ENCODE data around the gene MRAP2. TPM values are rescaled to one million over a fixed set of nuclear protein-coding genes. Genes with fewer than 3 reads are reported as not detected.
"Not testable (repeated sequence)": the region's sequence is repeated elsewhere in the genome, so short reads cannot be mapped to it uniquely, and the experiment has no call there.

Gene MRAP2
- polyA plus RNA-seq, 4 donors: 0.67 to 6.9 (median 1.5) TPM

DNA sequence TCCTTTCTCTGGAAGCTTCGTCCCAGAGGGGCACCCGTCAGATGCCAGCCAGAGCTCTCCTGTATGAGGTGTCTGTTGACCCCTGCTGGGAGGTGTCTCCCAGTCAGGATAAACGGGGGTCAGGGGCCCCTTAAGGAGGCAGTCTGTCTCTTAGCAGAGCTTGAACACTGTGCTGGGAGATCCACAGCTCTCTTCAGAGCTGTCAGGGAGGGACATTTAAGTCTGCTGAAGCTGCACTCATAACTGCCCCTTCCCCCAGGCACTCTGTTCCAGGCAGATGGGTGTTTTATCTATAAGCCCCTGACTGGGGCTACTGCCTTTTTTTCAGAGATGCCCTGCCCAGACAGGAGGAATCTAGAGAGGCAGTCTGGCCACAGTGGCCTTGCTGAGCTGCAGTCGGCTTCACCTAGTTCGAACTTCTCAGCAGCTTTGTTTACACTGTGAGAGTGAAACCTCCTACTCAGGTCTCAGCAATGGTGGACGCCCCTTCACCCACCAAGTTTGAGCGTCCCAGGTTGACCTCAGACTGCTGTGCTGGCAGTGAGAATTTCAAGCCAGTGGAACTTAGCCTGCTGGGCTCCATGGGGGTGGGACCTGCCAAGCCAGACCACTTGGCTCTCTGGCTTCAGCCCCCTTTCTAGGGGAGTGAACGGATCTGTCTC, 81.5 kb downstream of the MRAP2 start:
- DNase-seq; FAIRE-seq; H3K9me3 ChIP-seq (ENCODE audit: control insufficient read depth in 2 of 2, insufficient read depth in 1 of 2, low read depth in 1 of 2, low read length in 1 of 2); H3K4me3 ChIP-seq (ENCODE audit: low read depth in 1 of 3, low read length in 3 of 3); H3K27ac ChIP-seq (ENCODE audit: low read depth in 1 of 3, low read length in 2 of 3); H3K27me3 ChIP-seq (ENCODE audit: control insufficient read depth in 3 of 3, insufficient read depth in 3 of 3, low read length in 3 of 3); H3K4me1 ChIP-seq (ENCODE audit: control insufficient read depth in 3 of 3, insufficient read depth in 2 of 3, low read depth in 1 of 3, low read length in 2 of 3); H3K36me3 ChIP-seq (ENCODE audit: control insufficient read depth in 3 of 3, insufficient read depth in 2 of 3, low read depth in 1 of 3, low read length in 3 of 3): not testable (repeated sequence)
- WGBS, 3 donors: 61 to 79% (median 66%) methylated on average over 8 of the region's 8 CpGs

- peaks cover 0 to 2% (median 0%) of the 10 kb centered on the region in 3 donors for H3K36me3 ChIP-seq (ENCODE audit: control insufficient read depth in 3 of 3, insufficient read depth in 2 of 3, low read depth in 1 of 3, low read length in 3 of 3)
- no peak overlapping the region for H3K27ac ChIP-seq (ENCODE audit: low read depth in 1 of 3, low read length in 2 of 3)
- no peak overlapping the region for H3K4me3 ChIP-seq (ENCODE audit: low read depth in 1 of 3, low read length in 3 of 3)
- H3K27me3 ChIP-seq (ENCODE audit: control insufficient read depth in 3 of 3, insufficient read depth in 3 of 3, low read length in 3 of 3): no peaks in the 10 kb centered on the region
- WGBS, 3 donors: 84 to 89% (median 86%) methylated on average over 5 of the region's 5 CpGs
- DNase-seq (no peak), FAIRE-seq (no peak)
- H3K4me1 ChIP-seq (ENCODE audit: control insufficient read depth in 3 of 3, insufficient read depth in 2 of 3, low read depth in 1 of 3, low read length in 2 of 3): no peaks in the 10 kb centered on the region
- peaks cover 0 to 4% of the 10 kb centered on the region in 2 donors for H3K9me3 ChIP-seq (ENCODE audit: control insufficient read depth in 2 of 2, insufficient read depth in 1 of 2, low read depth in 1 of 2, low read length in 1 of 2)
Measured at GRCh38 chr6:84118191-84118590, 84.6 kb downstream of the MRAP2 start.

GRCh38 chr6:84119277-84119676, 85.7 kb downstream of the MRAP2 start:
- Histone ChIP-seq H3K4me3 (ENCODE audit: low read depth in 1 of 3, low read length in 3 of 3) (no peak overlapping the region), H3K27ac (ENCODE audit: low read depth in 1 of 3, low read length in 2 of 3) (no peak overlapping the region), H3K36me3 (ENCODE audit: control insufficient read depth in 3 of 3, insufficient read depth in 2 of 3, low read depth in 1 of 3, low read length in 3 of 3) (peaks cover 0 to 2% (median 0%) of the 10 kb centered on the region in 3 donors), H3K27me3 (ENCODE audit: control insufficient read depth in 3 of 3, insufficient read depth in 3 of 3, low read length in 3 of 3) (no peaks in the 10 kb centered on the region), H3K4me1 (ENCODE audit: control insufficient read depth in 3 of 3, insufficient read depth in 2 of 3, low read depth in 1 of 3, low read length in 2 of 3) (no peaks in the 10 kb centered on the region), H3K9me3 (ENCODE audit: control insufficient read depth in 2 of 2, insufficient read depth in 1 of 2, low read depth in 1 of 2, low read length in 1 of 2) (peaks cover 0 to 4% of the 10 kb centered on the region in 2 donors)
- DNase-seq: no peak
- no peak for FAIRE-seq

- no peaks in the 10 kb centered on the region for H3K9me3 ChIP-seq (ENCODE audit: control insufficient read depth in 2 of 2, insufficient read depth in 1 of 2, low read depth in 1 of 2, low read length in 1 of 2)
- DNase-seq (no peak), FAIRE-seq (no peak)
- H3K27ac ChIP-seq (ENCODE audit: low read depth in 1 of 3, low read length in 2 of 3): no peak overlapping the region
- 91 to 95% (median 92%) methylated on average over 2 of the region's 2 CpGs for WGBS, 3 donors
- no peaks in the 10 kb centered on the region for H3K4me1 ChIP-seq (ENCODE audit: control insufficient read depth in 3 of 3, insufficient read depth in 2 of 3, low read depth in 1 of 3, low read length in 2 of 3)
- no peaks in the 10 kb centered on the region for H3K27me3 ChIP-seq (ENCODE audit: control insufficient read depth in 3 of 3, insufficient read depth in 3 of 3, low read length in 3 of 3)
- no peak overlapping the region for H3K4me3 ChIP-seq (ENCODE audit: low read depth in 1 of 3, low read length in 3 of 3)
- peaks cover 0 to 4% (median 2%) of the 10 kb centered on the region in 3 donors for H3K36me3 ChIP-seq (ENCODE audit: control insufficient read depth in 3 of 3, insufficient read depth in 2 of 3, low read depth in 1 of 3, low read length in 3 of 3)
Measured at GRCh38 chr6:84123186-84123585, 89.6 kb downstream of the MRAP2 start.

GRCh38 chr6:84129588-84129987, 96.0 kb downstream of the MRAP2 start:
- peaks cover 0 to 16% of the 10 kb centered on the region in 2 donors for H3K9me3 ChIP-seq (ENCODE audit: control insufficient read depth in 2 of 2, insufficient read depth in 1 of 2, low read depth in 1 of 2, low read length in 1 of 2)
- not testable (repeated sequence) for H3K4me3 ChIP-seq (ENCODE audit: low read depth in 1 of 3, low read length in 3 of 3); H3K27me3 ChIP-seq (ENCODE audit: control insufficient read depth in 3 of 3, insufficient read depth in 3 of 3, low read length in 3 of 3); DNase-seq; H3K27ac ChIP-seq (ENCODE audit: low read depth in 1 of 3, low read length in 2 of 3); FAIRE-seq; H3K4me1 ChIP-seq (ENCODE audit: control insufficient read depth in 3 of 3, insufficient read depth in 2 of 3, low read depth in 1 of 3, low read length in 2 of 3)
- 94 to 97% (median 96%) methylated on average over 1 of the region's 1 CpG for WGBS, 3 donors
- H3K36me3 ChIP-seq (ENCODE audit: control insufficient read depth in 3 of 3, insufficient read depth in 2 of 3, low read depth in 1 of 3, low read length in 3 of 3): peaks cover 2 to 13% (median 4%) of the 10 kb centered on the region in 3 donors

- Histone ChIP-seq H3K9me3 (ENCODE audit: control insufficient read depth in 2 of 2, insufficient read depth in 1 of 2, low read depth in 1 of 2, low read length in 1 of 2) (peaks cover 0 to 17% of the 10 kb centered on the region in 2 donors), H3K36me3 (ENCODE audit: control insufficient read depth in 3 of 3, insufficient read depth in 2 of 3, low read depth in 1 of 3, low read length in 3 of 3) (peaks cover 0 to 24% (median 2%) of the 10 kb centered on the region in 3 donors)
- H3K27me3 ChIP-seq (ENCODE audit: control insufficient read depth in 3 of 3, insufficient read depth in 3 of 3, low read length in 3 of 3); H3K27ac ChIP-seq (ENCODE audit: low read depth in 1 of 3, low read length in 2 of 3); DNase-seq; H3K4me3 ChIP-seq (ENCODE audit: low read depth in 1 of 3, low read length in 3 of 3); FAIRE-seq; H3K4me1 ChIP-seq (ENCODE audit: control insufficient read depth in 3 of 3, insufficient read depth in 2 of 3, low read depth in 1 of 3, low read length in 2 of 3): not testable (repeated sequence)
- 92 to 97% (median 95%) methylated on average over 9 of the region's 9 CpGs for WGBS, 3 donors
Measured at GRCh38 chr6:84133385-84133784, 99.8 kb downstream of the MRAP2 start.

DNA sequence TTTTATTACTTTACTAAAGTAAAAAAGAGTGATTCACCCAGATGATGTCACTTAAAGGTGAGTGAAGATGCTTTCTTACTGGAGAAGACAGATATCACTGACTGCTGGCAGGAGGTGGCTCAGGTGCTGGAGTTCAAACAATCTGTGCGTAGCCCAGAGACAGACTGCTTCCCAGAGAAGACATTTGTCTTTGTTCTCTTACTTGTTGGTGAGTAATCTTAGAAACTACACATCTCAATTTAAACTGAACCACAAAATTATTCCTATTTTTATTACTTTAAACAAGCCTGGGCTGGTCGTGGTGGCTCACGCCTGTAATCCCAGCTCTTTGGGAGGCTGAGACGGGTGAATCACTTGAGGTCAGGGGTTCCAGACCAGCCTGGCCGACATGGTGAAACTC, 101.7 kb downstream of the MRAP2 start:
- H3K27ac ChIP-seq (ENCODE audit: low read depth in 1 of 3, low read length in 2 of 3): no peak overlapping the region
- H3K4me1 ChIP-seq (ENCODE audit: control insufficient read depth in 3 of 3, insufficient read depth in 2 of 3, low read depth in 1 of 3, low read length in 2 of 3): no peaks in the 10 kb centered on the region
- H3K27me3 ChIP-seq (ENCODE audit: control insufficient read depth in 3 of 3, insufficient read depth in 3 of 3, low read length in 3 of 3): no peaks in the 10 kb centered on the region
- DNase-seq (no peak), FAIRE-seq (no peak)
- 91 to 97% (median 96%) methylated on average over 5 of the region's 5 CpGs for WGBS, 3 donors
- peaks cover 0 to 15% of the 10 kb centered on the region in 2 donors for H3K9me3 ChIP-seq (ENCODE audit: control insufficient read depth in 2 of 2, insufficient read depth in 1 of 2, low read depth in 1 of 2, low read length in 1 of 2)
- H3K4me3 ChIP-seq (ENCODE audit: low read depth in 1 of 3, low read length in 3 of 3): no peak overlapping the region
- peaks cover 0 to 27% (median 2%) of the 10 kb centered on the region in 3 donors for H3K36me3 ChIP-seq (ENCODE audit: control insufficient read depth in 3 of 3, insufficient read depth in 2 of 3, low read depth in 1 of 3, low read length in 3 of 3)

GRCh38 chr6:84136364-84137050, 102.9 kb downstream of the MRAP2 start:
- DNase-seq (no peak), FAIRE-seq (no peak)
- 88 to 95% (median 92%) methylated on average over 4 of the region's 4 CpGs for WGBS, 3 donors

More at GRCh38 chr6:84136364-84137050, 102.9 kb downstream of the MRAP2 start:
- Histone ChIP-seq H3K27me3 (ENCODE audit: control insufficient read depth in 3 of 3, insufficient read depth in 3 of 3, low read length in 3 of 3) (no peaks in the 10 kb centered on the region), H3K4me3 (ENCODE audit: low read depth in 1 of 3, low read length in 3 of 3) (no peak overlapping the region), H3K36me3 (ENCODE audit: control insufficient read depth in 3 of 3, insufficient read depth in 2 of 3, low read depth in 1 of 3, low read length in 3 of 3) (peaks cover 0 to 27% (median 5%) of the 10 kb centered on the region in 3 donors), H3K4me1 (ENCODE audit: control insufficient read depth in 3 of 3, insufficient read depth in 2 of 3, low read depth in 1 of 3, low read length in 2 of 3) (no peaks in the 10 kb centered on the region), H3K9me3 (ENCODE audit: control insufficient read depth in 2 of 2, insufficient read depth in 1 of 2, low read depth in 1 of 2, low read length in 1 of 2) (peaks cover 0 to 15% of the 10 kb centered on the region in 2 donors), H3K27ac (ENCODE audit: low read depth in 1 of 3, low read length in 2 of 3) (no peak overlapping the region)

Measured in small intestine (tissue), 7 donors.